HEK293 (cell line): Measurements from ENCODE around the gene MLF2.

Source experiments
- IKZF3 ChIP-seq: fragments of 450-650 bp; IDR thresholded peaks from 2 replicates; pipeline ENCODE4 v1.5.0; 2018; ENCODE audit warnings: missing biosample characterization, mild to moderate bottlenecking, missing genetic modification characterization, moderate library complexity
- KLF17 ChIP-seq: fragments of 450-650 bp; formaldehyde crosslinking; IDR thresholded peaks from 2 replicates; pipeline ENCODE4 v1.5.1; 2016; ENCODE audit warnings: missing biosample characterization, missing genetic modification characterization
- REPIN1 ChIP-seq: fragments of 450-650 bp; formaldehyde crosslinking; IDR thresholded peaks from 2 replicates; pipeline ENCODE4 v1.5.1; 2017; ENCODE audit warnings: missing biosample characterization, missing genetic modification characterization, low read depth
- ZNF302 ChIP-seq: fragments of 450-650 bp; formaldehyde crosslinking; IDR thresholded peaks from 2 replicates; pipeline ENCODE4 v1.5.1; 2016; ENCODE audit warnings: missing biosample characterization, missing genetic modification characterization, low read depth
- ZNF341 ChIP-seq: fragments of 450-650 bp; formaldehyde crosslinking; IDR thresholded peaks from 2 replicates; pipeline ENCODE4; 2016; ENCODE audit warnings: low read depth, missing biosample characterization, missing genetic modification characterization
- ZNF664 ChIP-seq: fragments of 450-650 bp; formaldehyde crosslinking; IDR thresholded peaks from 2 replicates; pipeline ENCODE4 v1.5.1; 2016; ENCODE audit warnings: missing biosample characterization, missing genetic modification characterization
- ZSCAN5A ChIP-seq: fragments of 450-650 bp; formaldehyde crosslinking; IDR thresholded peaks from 2 replicates; pipeline ENCODE4 v1.5.1; 2016; ENCODE audit warnings: missing biosample characterization, missing genetic modification characterization
- TF ChIP-seq, protein P1 (sequence below): fragments of 450-650 bp; formaldehyde crosslinking; IDR thresholded peaks from 2 replicates; pipeline ENCODE4 v1.5.1; 2016; ENCODE audit warnings: missing biosample characterization, missing genetic modification characterization
- TF ChIP-seq, protein P2 (sequence below): fragments of 450-650 bp; formaldehyde crosslinking; IDR thresholded peaks from 2 replicates; pipeline ENCODE4 v1.5.1; 2017; ENCODE audit warnings: missing biosample characterization, missing genetic modification characterization

- no peak for TF ChIP-seq ZSCAN5A (tag by site-specific recombination)
- peak; percentile 97 for TF ChIP-seq ZNF341 (tag by site-specific recombination)
- peak; percentile 28; the same call in 1 of the 2 replicates for TF ChIP-seq IKZF3 (tag by site-specific recombination)
- no peak for TF ChIP-seq KLF17 (tag by site-specific recombination)
- TF ChIP-seq REPIN1 (tag by site-specific recombination): no peak
- TF ChIP-seq, protein P1, sequence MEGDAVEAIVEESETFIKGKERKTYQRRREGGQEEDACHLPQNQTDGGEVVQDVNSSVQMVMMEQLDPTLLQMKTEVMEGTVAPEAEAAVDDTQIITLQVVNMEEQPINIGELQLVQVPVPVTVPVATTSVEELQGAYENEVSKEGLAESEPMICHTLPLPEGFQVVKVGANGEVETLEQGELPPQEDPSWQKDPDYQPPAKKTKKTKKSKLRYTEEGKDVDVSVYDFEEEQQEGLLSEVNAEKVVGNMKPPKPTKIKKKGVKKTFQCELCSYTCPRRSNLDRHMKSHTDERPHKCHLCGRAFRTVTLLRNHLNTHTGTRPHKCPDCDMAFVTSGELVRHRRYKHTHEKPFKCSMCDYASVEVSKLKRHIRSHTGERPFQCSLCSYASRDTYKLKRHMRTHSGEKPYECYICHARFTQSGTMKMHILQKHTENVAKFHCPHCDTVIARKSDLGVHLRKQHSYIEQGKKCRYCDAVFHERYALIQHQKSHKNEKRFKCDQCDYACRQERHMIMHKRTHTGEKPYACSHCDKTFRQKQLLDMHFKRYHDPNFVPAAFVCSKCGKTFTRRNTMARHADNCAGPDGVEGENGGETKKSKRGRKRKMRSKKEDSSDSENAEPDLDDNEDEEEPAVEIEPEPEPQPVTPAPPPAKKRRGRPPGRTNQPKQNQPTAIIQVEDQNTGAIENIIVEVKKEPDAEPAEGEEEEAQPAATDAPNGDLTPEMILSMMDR: peak; percentile 48; the same call in 1 of the 2 replicates
- TF ChIP-seq ZNF664: no peak
- TF ChIP-seq, protein P2, sequence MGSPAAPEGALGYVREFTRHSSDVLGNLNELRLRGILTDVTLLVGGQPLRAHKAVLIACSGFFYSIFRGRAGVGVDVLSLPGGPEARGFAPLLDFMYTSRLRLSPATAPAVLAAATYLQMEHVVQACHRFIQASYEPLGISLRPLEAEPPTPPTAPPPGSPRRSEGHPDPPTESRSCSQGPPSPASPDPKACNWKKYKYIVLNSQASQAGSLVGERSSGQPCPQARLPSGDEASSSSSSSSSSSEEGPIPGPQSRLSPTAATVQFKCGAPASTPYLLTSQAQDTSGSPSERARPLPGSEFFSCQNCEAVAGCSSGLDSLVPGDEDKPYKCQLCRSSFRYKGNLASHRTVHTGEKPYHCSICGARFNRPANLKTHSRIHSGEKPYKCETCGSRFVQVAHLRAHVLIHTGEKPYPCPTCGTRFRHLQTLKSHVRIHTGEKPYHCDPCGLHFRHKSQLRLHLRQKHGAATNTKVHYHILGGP (tag by site-specific recombination): no peak
- TF ChIP-seq ZNF302 (tag by site-specific recombination): no peak
Observed at GRCh38 chr12:6752167-6752920, 597 bp downstream of the MLF2 start.
